Suprapubic skin (tissue), 4 donors: ENCODE results near the gene FOXM1. TPM values are rescaled to one million over a fixed set of nuclear protein-coding genes. Genes with fewer than 3 reads are reported as not detected.
A peak's percentile ranks its signal among the peaks of the same experiment; 100 is the strongest.
"Not testable (repeated sequence)": the region's sequence is repeated elsewhere in the genome, so short reads cannot be mapped to it uniquely, and the experiment has no call there.

Experiments
- DNase-seq, 2 donors: peaks; one replicate each; pipeline ENCODE4 v3.0.0-alpha.2; 2019; ENCODE audit warnings: low spot score in 2 of 2
- H3K27ac ChIP-seq: fragments of 200-600 bp; sonication (generic); one replicate; pipeline ENCODE4 v1.5.1; 2019
- H3K27me3 ChIP-seq: fragments of 200-600 bp; sonication (generic); one replicate; pipeline ENCODE4 v1.5.1; 2019
- H3K36me3 ChIP-seq: fragments of 200-600 bp; sonication (generic); one replicate; pipeline ENCODE4 v1.5.1; 2019
- H3K4me1 ChIP-seq: fragments of 200-600 bp; sonication (generic); one replicate; pipeline ENCODE4 v1.5.1; 2019
- H3K4me3 ChIP-seq: fragments of 200-600 bp; sonication (generic); one replicate; pipeline ENCODE4 v1.5.1; 2019; ENCODE audit warnings: mild to moderate bottlenecking
- H3K9me3 ChIP-seq: fragments of 200-600 bp; sonication (generic); one replicate; pipeline ENCODE4 v1.5.1; 2019
- EP300 ChIP-seq: sonication (generic); formaldehyde crosslinking; IDR thresholded peaks from one replicate; pipeline ENCODE4 v1.6.1; 2017; ENCODE audit warnings: antibody characterized with exemption
- POLR2A ChIP-seq, 2 donors: fragments of 450-650 bp; IDR thresholded peaks; one replicate each; pipeline ENCODE4 v1.6.1; 2017; ENCODE audit warnings: antibody characterized with exemption in 2 of 2, mild to moderate bottlenecking in 2 of 2, moderate library complexity in 2 of 2
- POLR2AphosphoS5 ChIP-seq, 3 donors: sonication (generic); formaldehyde crosslinking; IDR thresholded peaks; one replicate each; pipeline ENCODE4 v1.6.1; 2017; ENCODE audit warnings: antibody characterized with exemption in 3 of 3
- WGBS: methylation state at CpG from one replicate; pipeline ENCODE4 v1.1.5; 2018; 5-methylcytosine and 5-hydroxymethylcytosine counted together
- total RNA-seq, 4 donors: library from RNA; depleted of rRNA; stranded (reverse); fragments of >200 nt; gene quantifications; one replicate each; pipeline ENCODE4 v1.1.0, GENCODE V29; 2016
- TF ChIP-seq, protein P1 (sequence below), 2 donors: fragments of 200-600 bp in 1 of 2; fragments of 450-650 bp in 1 of 2; sonication (generic) in 1 of 2; IDR thresholded peaks; one replicate each; pipeline ENCODE4 v1.5.1; 2016 to 2019; ENCODE audit warnings: antibody characterized with exemption in 2 of 2, mild to moderate bottlenecking in 1 of 2, moderate library complexity in 1 of 2

The FOXM1 gene
- total RNA-seq, 4 donors from 2014 or later: 4.1 to 9.2 (median 7.1) TPM

DNA sequence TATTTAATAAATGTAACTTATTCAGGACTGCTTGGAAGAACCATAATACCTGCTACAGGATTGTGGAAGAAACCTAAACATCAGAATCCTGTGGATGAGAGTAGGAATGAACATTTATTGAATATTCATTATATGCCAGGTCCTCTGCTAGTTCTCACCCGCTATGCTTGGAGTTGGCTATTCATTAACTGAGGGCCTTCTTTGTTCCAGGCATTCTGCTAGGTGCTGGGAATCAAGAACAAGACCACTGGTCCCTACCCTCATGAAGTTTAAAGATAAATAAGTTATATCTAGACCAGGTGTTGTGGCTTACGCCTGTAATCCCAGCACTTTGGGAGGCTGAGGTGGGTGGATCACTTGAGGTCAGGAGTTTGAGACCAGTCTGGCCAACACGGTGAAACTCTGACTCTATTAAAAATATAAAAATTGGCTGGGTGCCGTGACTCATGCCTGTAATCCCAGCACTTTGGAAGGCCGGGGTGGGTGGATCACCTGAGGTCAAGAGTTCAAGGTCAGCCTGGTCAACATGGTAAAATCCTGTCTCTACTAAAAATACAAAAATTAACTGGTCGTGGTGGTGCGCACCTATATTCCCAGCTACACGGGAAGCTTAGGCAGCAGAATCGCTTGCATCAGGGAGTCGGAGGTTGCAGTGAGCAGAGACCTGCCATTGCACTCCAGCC is 9.9 kb upstream of the FOXM1 start:
- Histone ChIP-seq H3K27ac (no peak overlapping the region), H3K4me1 (peaks cover 8% of the 10 kb centered on the region), H3K27me3 (no peaks in the 10 kb centered on the region), H3K36me3 (peaks cover 3% of the 10 kb centered on the region), H3K9me3 (no peaks in the 10 kb centered on the region), H3K4me3 (no peak overlapping the region)
- peak in 1 of 2 donors; percentile 30 for DNase-seq
- TF ChIP-seq EP300 (no peak), POLR2AphosphoS5 (IDR thresholded peaks at IDR 0.05) (no peak), POLR2A (IDR thresholded peaks at IDR 0.05) (no peak)
- TF ChIP-seq, protein P1, sequence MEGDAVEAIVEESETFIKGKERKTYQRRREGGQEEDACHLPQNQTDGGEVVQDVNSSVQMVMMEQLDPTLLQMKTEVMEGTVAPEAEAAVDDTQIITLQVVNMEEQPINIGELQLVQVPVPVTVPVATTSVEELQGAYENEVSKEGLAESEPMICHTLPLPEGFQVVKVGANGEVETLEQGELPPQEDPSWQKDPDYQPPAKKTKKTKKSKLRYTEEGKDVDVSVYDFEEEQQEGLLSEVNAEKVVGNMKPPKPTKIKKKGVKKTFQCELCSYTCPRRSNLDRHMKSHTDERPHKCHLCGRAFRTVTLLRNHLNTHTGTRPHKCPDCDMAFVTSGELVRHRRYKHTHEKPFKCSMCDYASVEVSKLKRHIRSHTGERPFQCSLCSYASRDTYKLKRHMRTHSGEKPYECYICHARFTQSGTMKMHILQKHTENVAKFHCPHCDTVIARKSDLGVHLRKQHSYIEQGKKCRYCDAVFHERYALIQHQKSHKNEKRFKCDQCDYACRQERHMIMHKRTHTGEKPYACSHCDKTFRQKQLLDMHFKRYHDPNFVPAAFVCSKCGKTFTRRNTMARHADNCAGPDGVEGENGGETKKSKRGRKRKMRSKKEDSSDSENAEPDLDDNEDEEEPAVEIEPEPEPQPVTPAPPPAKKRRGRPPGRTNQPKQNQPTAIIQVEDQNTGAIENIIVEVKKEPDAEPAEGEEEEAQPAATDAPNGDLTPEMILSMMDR (IDR thresholded peaks at IDR 0.05): no peak
- WGBS: 91% methylated on average over 10 of the region's 10 CpGs

GRCh38 chr12:2884810-2885209 is 7.8 kb upstream of the FOXM1 start:
- 93% methylated on average over 2 of the region's 2 CpGs for WGBS
- H3K27ac ChIP-seq: no peak overlapping the region
- no peak overlapping the region for H3K4me3 ChIP-seq
- TF ChIP-seq, protein P1 (IDR thresholded peaks at IDR 0.05): no peak
- TF ChIP-seq POLR2A (IDR thresholded peaks at IDR 0.05) (no peak), POLR2AphosphoS5 (IDR thresholded peaks at IDR 0.05) (no peak), EP300 (no peak)
- no peaks in the 10 kb centered on the region for H3K27me3 ChIP-seq
- peaks cover 3% of the 10 kb centered on the region for H3K36me3 ChIP-seq
- H3K4me1 ChIP-seq: no peaks in the 10 kb centered on the region
- no peak for DNase-seq
- H3K9me3 ChIP-seq: no peaks in the 10 kb centered on the region

DNA sequence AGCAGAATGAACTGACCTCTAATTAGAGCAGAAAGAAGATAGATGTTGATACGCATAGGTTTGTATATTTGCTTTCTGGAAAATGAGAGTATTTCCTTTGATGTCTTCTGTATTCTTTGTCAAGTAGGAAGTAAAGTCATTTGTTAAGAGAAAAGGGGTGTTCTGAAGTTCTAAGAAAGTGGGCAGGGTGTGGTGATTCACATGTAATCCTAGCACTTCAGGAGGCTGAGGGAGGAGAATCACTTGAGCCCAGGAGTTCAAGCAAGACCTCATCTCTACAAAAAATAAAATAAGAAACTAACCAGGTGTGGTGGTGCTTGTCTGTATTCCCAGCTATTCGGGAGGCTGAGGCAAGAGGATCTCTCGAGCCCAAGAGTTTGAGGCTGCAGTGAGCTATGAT is 2.9 kb upstream of the FOXM1 start:
- H3K36me3 ChIP-seq: no peaks in the 10 kb centered on the region
- no peak overlapping the region for H3K4me3 ChIP-seq
- DNase-seq: no peak
- H3K4me1 ChIP-seq: peaks cover 22% of the 10 kb centered on the region
- H3K27me3 ChIP-seq: no peaks in the 10 kb centered on the region
- no peak for TF ChIP-seq EP300
- no peak for TF ChIP-seq POLR2A (IDR thresholded peaks at IDR 0.05)
- TF ChIP-seq, protein P1 (IDR thresholded peaks at IDR 0.05): no peak
- TF ChIP-seq POLR2AphosphoS5 (IDR thresholded peaks at IDR 0.05): no peak
- 94% methylated on average over 3 of the region's 3 CpGs for WGBS
- H3K9me3 ChIP-seq: no peaks in the 10 kb centered on the region
- H3K27ac ChIP-seq: no peak overlapping the region

DNA sequence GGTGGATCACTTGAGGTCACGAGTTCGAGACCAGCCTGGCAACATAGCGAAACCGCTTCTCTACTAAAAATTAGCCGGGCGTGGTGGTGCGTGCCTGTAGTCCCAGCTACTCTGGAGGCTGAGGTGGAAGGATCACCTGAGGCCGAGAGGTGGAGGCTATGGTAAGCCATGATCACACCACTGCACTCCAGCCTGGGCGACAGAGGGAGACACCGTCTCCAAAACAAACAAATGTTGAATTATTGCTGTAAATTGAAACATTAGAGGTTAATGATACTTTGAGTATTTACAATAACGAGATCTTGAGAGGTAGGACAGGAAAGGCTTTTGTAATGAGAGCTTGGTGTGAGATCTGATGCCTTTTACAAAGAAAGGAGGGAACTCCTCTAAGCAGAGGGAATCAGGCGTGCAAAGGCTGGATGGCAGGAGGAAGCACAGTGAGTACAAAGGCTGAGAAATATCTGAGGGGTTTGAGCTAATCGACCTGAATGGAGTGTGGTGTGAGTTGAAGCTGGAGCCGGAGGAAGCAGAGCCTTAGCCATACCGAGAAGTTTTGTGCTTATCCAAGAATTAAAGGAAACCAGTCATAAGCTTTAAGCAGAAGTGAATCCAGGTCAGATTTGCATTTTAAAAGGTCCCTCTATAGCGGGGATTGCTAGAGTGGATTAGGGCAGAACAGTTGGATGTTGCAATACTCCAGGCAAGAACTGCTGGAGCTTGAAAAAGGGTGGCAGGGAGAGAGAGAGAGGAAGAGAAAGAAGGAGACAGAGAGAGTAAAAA is 1.2 kb upstream of the FOXM1 start:
- H3K9me3 ChIP-seq: no peaks in the 10 kb centered on the region
- TF ChIP-seq, protein P1 (IDR thresholded peaks at IDR 0.05): no peak
- TF ChIP-seq EP300: no peak
- TF ChIP-seq POLR2AphosphoS5 (IDR thresholded peaks at IDR 0.05): no peak
- TF ChIP-seq POLR2A (IDR thresholded peaks at IDR 0.05): no peak
- 33% methylated on average over 16 of the region's 16 CpGs for WGBS
- no peaks in the 10 kb centered on the region for H3K27me3 ChIP-seq
- peaks cover 22% of the 10 kb centered on the region for H3K4me1 ChIP-seq
- DNase-seq: no peak
- peak overlapping the region; percentile 85 for H3K27ac ChIP-seq
- peak overlapping the region; percentile 77 for H3K4me3 ChIP-seq
- no peaks in the 10 kb centered on the region for H3K36me3 ChIP-seq

GRCh38 chr12:2876431-2877046 is 435 bp downstream of the FOXM1 start:
- H3K36me3 ChIP-seq: no peaks in the 10 kb centered on the region
- WGBS: 12% methylated on average over 12 of the region's 38 CpGs
- TF ChIP-seq POLR2A (IDR thresholded peaks at IDR 0.05) (no peak), POLR2AphosphoS5 (IDR thresholded peaks at IDR 0.05) (no peak), EP300 (no peak)
- TF ChIP-seq, protein P1 (IDR thresholded peaks at IDR 0.05): no peak

GRCh38 chr12:2868986-2869632 is 7.9 kb downstream of the FOXM1 start:
- H3K27ac ChIP-seq, H3K36me3 ChIP-seq, H3K4me1 ChIP-seq, H3K4me3 ChIP-seq, H3K9me3 ChIP-seq, H3K27me3 ChIP-seq, DNase-seq: not testable (repeated sequence)
- WGBS: 87% methylated on average over 9 of the region's 9 CpGs

More at GRCh38 chr12:2876431-2877046, 435 bp downstream of the FOXM1 start:
- no peak for DNase-seq
- Histone ChIP-seq H3K27me3 (no peaks in the 10 kb centered on the region), H3K27ac (peak overlapping the region; percentile 85), H3K4me3 (peak overlapping the region; percentile 77), H3K9me3 (no peaks in the 10 kb centered on the region), H3K4me1 (peaks cover 22% of the 10 kb centered on the region)
